Astrocyte of the cerebellum (primary cell): ENCODE data around the gene RAB6B.

Experiments used
- DNase-seq: peaks from one replicate; pipeline ENCODE4 v3.0.0-alpha.2; 2011; ENCODE audit warnings: low read depth
- H3K4me3 ChIP-seq: 2 replicates; pipeline ENCODE4 v1.5.1; 2011; ENCODE audit warnings: mild to moderate bottlenecking, low read depth, low read length, moderate library complexity
- in situ Hi-C: cut with HindIII; loops from 2 replicates; pipeline ENCODE4 v1.10.0; 2017; ENCODE audit warnings: low sequenced_read_pairs
- TF ChIP-seq, protein P1 (sequence below): IDR thresholded peaks from 2 replicates; pipeline ENCODE4 v1.5.1; 2012; ENCODE audit warnings: low read length, low read depth, moderate library complexity, mild to moderate bottlenecking; ENCODE audit errors: missing control alignments

The RAB6B gene

DNA sequence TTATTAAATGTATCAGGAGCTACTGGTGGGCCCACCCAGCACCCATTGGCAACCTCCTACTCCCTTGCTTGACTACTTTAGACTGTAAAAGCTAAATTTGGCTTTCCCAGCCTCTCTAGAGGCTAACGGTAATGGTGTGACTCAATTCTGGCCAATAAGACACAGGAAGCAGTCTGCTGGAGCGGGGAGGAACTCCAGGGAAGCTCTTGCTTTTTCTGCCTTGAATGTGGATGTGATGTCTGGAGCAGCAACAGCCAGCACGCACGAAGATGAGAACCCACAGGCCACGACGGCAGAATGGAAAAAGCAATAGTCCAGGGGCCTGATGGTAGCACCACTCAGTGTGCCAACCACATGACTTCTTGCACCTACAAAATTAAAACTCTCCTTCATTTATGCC lies 39.9 kb downstream of the RAB6B start:
- TF ChIP-seq, protein P1, sequence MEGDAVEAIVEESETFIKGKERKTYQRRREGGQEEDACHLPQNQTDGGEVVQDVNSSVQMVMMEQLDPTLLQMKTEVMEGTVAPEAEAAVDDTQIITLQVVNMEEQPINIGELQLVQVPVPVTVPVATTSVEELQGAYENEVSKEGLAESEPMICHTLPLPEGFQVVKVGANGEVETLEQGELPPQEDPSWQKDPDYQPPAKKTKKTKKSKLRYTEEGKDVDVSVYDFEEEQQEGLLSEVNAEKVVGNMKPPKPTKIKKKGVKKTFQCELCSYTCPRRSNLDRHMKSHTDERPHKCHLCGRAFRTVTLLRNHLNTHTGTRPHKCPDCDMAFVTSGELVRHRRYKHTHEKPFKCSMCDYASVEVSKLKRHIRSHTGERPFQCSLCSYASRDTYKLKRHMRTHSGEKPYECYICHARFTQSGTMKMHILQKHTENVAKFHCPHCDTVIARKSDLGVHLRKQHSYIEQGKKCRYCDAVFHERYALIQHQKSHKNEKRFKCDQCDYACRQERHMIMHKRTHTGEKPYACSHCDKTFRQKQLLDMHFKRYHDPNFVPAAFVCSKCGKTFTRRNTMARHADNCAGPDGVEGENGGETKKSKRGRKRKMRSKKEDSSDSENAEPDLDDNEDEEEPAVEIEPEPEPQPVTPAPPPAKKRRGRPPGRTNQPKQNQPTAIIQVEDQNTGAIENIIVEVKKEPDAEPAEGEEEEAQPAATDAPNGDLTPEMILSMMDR: no peak
- no peak overlapping the region for H3K4me3 ChIP-seq
- in situ Hi-C loops: no loop called here
- no peak for DNase-seq

DNA sequence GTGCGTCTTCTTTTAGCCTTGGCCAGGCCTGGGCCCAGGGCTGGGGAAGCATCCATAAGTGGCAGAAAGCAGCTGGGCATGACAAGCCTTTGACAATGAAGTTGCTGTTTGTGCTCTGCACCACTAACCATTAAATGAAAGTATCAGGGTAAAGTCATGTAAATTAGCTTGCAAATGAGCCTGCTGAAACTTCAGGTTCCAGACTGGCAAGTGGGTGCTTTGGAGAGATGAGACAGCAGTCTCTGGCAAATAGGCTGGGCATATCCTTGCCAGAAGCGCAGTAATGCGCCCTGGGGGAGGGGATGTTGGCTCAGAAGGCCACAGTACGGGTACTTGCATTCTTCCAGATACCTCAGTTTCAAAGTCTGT lies 40.7 kb downstream of the RAB6B start:
- in situ Hi-C loops: no loop called here
- no peak for DNase-seq
- TF ChIP-seq, protein P1: no peak
- no peak overlapping the region for H3K4me3 ChIP-seq

DNA sequence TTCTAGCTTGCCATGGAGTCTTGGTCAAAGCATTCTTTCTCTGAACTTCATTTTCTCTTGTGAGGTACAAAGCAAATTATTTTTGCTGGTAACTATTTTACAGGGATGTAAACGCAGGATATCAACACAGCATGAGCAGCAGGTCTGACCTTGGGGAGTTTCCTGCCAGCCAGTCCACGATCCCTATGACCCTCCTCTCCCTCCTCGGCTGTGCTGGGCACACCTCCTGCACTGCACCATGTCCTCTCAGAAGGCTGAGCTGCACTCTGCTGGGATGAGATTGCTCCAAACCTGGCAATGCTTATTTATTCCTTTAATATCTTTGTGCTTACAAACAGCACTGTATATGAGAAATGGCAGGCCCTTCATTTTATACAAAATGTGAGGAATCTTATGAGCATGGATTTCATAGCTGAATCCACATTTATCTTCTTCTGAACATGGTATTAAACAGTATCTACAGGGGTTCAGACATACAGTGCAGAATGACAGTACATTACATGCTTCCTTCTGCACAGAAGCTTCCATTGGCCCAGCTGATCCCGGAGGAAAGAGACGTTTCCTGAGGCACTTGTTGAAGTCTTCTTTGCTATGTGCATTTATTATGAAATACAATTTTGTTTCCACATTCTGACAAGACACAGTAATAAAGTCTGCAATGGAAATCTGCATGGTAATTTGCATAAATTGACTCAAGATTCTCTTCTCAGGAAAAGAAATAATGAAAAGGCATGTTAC lies 41.2 kb downstream of the RAB6B start:
- H3K4me3 ChIP-seq: no peak overlapping the region
- no peak for DNase-seq
- TF ChIP-seq, protein P1: no peak
- in situ Hi-C loops: no loop called here

DNA sequence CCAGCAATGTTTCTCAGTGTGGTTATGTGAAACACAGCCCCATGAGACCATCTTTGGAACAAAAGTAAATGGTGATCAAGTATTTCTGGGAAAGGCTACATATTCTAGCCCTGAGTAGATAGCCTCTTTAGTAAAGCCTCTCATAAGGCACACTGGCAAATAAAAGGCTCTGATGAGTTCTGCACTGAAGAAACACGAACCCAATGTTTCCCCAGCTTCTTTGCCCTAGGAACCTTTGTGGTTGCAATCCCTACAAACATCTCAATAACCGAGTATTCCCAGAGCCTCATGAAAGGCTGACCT lies 41.8 kb downstream of the RAB6B start:
- no peak overlapping the region for H3K4me3 ChIP-seq
- TF ChIP-seq, protein P1: no peak
- DNase-seq: no peak
- in situ Hi-C loops: no loop called here

DNA sequence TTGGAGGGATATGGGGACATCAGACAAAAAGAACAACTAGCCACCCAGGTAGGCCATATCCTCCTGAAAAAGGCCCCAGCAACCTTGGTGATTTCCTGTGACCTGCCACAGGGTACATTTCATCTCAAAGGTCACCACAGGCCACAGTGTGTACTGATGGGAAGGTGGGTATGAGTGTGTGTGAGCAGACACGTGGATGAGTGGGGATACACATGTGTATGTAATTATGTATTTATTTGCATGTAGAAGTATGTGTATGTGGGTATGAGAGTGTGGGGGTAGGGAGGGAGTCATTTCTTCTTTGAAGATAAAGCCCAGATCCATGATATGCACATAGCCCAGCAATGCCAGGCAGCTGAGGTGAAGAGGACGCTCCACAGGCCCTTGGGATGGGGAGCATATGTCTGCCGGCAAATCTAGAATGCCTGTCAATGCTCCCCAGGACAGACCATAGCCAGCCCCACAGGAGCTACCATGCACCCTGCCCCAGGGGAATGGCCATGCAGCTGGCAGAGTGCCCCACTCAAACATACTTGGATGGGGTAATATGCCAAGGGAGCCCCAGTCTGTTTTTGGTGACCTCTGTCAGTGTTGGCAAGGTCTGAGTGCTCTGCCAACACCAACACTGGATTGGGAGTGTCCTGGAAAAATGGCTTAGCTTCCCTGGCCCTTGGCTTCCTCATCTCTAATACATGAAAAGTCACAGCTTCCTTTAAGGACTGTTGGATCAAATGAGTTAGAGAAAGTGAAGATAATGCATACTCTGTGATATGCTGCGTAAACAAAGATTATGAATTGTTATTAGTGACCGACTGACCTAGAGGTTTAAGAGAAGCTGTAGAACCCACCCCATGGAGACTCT lies 42.4 kb downstream of the RAB6B start:
- DNase-seq: no peak
- in situ Hi-C loops: no loop called here
- H3K4me3 ChIP-seq: no peak overlapping the region
- TF ChIP-seq, protein P1: no peak

DNA sequence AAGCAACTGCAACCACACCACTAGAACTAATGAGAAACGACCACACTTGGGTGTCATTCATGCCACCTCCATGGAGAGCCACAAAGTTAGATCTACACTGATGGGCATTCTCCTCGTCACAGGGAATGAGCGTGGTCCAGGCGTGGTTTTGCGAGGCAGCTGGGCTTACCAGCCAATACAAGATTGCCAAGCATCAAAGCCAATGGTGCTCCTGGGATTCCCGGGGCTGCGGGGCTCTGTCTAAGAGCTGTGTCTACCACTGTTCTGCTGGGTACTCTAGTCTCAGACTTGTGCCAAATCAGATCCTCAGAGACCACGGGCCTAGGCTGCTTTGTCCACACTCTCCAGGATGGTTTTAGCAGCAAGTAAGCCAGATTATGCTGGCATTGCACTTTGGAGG lies 43.8 kb downstream of the RAB6B start:
- TF ChIP-seq, protein P1: no peak
- in situ Hi-C loops: no loop called here
- DNase-seq: no peak
- no peak overlapping the region for H3K4me3 ChIP-seq
